ENCODE results near the gene ATF2. TPM values are rescaled to one million over a fixed set of nuclear protein-coding genes. Genes with fewer than 3 reads are reported as not detected.

ATF2 gene
- total RNA-seq = 10 to 100 TPM; 58.4 to 62.4 TPM

DNA sequence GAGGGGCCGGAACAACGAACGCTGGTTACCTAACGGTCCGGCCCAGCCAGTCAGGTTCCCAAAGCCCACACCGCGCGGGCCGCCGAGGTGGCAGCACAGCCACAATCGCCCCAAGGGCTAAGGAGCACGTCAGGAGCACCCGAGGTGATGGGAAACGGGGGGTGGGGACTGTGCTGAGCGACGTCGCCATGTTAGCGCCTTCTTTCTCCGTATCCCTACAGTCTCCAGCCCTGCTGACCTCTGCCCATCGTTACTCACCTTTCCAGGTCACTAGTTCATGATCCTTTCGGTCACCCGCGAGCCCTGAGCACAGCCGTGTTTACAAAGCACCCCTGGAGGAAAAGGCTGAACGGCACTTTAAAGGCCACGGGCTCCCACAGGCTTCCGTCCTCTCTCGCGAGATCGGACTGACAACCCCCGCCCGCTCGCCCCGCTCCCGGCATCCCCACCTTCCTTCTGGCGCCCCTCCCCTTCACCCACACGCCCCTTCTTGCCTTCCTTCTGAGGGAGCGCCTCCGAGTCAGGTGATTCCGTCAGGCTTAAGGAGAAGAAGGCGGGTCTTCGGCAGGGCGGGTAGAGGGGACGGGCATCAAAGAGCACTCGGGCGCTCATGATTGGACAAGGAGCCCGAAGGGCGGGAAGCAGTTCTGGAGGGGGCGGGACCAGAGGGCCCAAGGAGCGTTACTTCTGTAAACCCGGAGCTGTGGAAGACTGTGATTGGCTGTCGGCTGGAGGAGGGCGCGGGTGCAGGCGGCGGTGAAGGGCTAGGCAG is at the start of gene ATF2:
ATF2 (minus strand) TSS at position 412 of the 772 bp plus-strand sequence. CDS start 31,760 bp downstream, outside the sequence.
- Mint-ChIP-seq H3K4me1 (peaks cover 48% of the 10 kb centered on the region), H3K36me3 (peaks cover 16% of the 10 kb centered on the region), H3K4me3 (peak within 1 kb of the TSS; percentile 93), H3K9me3 (ENCODE audit: low read depth) (no peaks in the 10 kb centered on the region), H3K27ac (peak within 1 kb of the TSS; percentile 95), H3K27me3 (no peaks in the 10 kb centered on the region)
- CTCF ChIA-PET = interaction anchor here (0.6 to 1.3 kb wide), 7 partner anchors 10 to 471 kb away, joined by 3 to 5 read pairs (median 3); no protein-coding TSS in a partner anchor
- peak; percentile 99 for DNase-seq
- ATAC-seq = peak; percentile 93

DNA sequence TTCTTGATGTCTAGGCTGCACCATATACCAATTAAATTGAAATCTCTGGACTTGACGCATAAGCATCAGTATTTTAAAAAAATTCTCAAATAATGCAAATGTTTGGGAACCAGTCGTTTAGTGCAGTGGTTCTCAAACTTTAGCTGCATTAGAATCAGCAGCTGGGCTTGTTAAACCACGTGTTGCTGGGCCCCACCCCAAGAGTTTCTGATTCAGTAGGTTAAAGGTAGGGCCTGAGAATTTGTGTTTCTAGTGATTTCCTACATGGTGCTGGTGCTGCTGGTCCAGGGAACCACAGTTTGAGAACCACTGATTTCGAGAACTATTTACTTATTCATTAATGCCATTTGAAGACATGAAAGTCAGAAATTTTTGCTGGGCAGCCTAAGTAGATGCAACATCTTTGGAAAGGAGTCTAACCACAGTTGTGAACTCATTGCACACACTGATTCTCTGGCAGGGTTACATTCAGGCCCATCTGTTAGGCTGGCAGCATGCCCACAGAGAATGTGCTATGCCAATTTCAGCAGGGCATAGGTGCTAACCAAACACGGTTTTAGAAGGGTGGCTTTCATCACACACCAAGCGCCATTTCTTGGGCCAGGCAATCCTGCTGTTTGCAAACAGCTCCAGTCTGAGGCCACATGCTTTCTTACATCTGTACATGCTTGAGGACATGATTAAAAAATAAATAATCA is 39.9 kb upstream of the ATF2 start:
- Mint-ChIP-seq H3K4me3 (no peak overlapping the region), H3K4me1 (peaks cover 2% of the 10 kb centered on the region), H3K27me3 (peaks cover 11% of the 10 kb centered on the region), H3K36me3 (no peaks in the 10 kb centered on the region), H3K27ac (no peak overlapping the region), H3K9me3 (ENCODE audit: low read depth) (no peaks in the 10 kb centered on the region)
- CTCF ChIA-PET = interaction anchor here (1.2 to 1.7 kb wide), 2 partner anchors 74 to 75 kb away, joined by 3 to 4 read pairs; no protein-coding TSS in a partner anchor
- ATAC-seq = no peak
- DNase-seq = no peak

DNA sequence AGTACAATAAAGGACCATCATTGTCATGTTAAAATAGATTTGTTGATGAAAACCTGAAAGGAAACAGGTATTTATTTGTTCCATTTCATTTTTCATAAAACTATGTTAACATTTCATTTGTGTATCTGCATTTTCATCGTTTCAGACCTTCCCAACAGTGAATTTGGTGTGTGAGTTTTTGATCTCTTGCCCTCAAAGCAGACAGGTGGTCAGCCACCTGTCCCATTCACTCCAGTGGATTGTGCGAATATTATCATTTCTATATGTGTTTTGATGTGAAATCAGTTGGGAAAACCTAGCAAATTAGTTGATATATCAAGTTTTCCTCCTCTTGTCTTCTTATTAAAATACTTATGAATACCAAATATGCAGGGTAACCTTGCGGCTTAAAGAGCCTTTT is 38.9 kb upstream of the ATF2 start:
- CTCF ChIA-PET = interaction anchor here (0.9 to 1.7 kb wide), 3 partner anchors 20 to 75 kb away, joined by 3 to 4 read pairs (median 3); no protein-coding TSS in a partner anchor
- H3K4me1 Mint-ChIP-seq = peaks cover 2% of the 10 kb centered on the region
- peaks cover 16% of the 10 kb centered on the region for H3K27me3 Mint-ChIP-seq
- no peak overlapping the region for H3K4me3 Mint-ChIP-seq
- H3K27ac Mint-ChIP-seq = no peak overlapping the region
- no peaks in the 10 kb centered on the region for H3K36me3 Mint-ChIP-seq
- ATAC-seq (no peak), DNase-seq (no peak)
- H3K9me3 Mint-ChIP-seq (ENCODE audit: low read depth) = no peaks in the 10 kb centered on the region

DNA sequence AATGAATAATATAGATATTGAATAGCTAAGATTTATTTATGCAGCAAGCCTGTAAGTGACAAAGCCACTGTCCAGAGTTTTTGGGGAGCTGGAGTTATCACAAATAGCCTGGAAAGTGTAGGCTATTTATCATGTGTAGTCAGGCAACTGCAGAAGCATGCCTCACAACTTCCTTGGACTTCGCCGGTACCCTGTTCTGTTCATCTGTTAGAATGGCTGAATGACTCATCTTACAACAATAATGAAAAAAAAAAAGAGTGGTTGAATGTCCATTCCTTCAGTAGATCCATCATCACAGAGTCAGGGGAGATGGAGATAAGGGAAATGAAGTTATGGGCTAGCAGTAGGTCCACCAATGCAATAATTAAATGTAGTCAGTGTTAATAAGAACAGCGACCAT is 37.5 kb upstream of the ATF2 start:
- CTCF ChIA-PET = interaction anchor here (1.3 to 3.0 kb wide), 3 partner anchors 18 to 78 kb away, joined by 3 to 47 read pairs (median 18); no protein-coding TSS in a partner anchor

GRCh38 chr2:175203621-175204496 is 35.9 kb upstream of the ATF2 start:
- Mint-ChIP-seq H3K4me3 (no peak overlapping the region), H3K36me3 (peaks cover 3% of the 10 kb centered on the region), H3K27me3 (peaks cover 16% of the 10 kb centered on the region), H3K4me1 (peaks cover 2% of the 10 kb centered on the region), H3K27ac (no peak overlapping the region), H3K9me3 (ENCODE audit: low read depth) (no peaks in the 10 kb centered on the region)
- CTCF ChIA-PET = interaction anchor here (0.7 to 3.0 kb wide), 18 partner anchors 8 to 505 kb away, joined by 3 to 47 read pairs (median 4); no protein-coding TSS in a partner anchor
- ATAC-seq (peak; percentile 89), DNase-seq (peak; percentile 71)

More for the DNA sequence above, 37.5 kb upstream of the ATF2 start:
- DNase-seq = no peak
- Mint-ChIP-seq H3K27ac (no peak overlapping the region), H3K4me1 (peaks cover 2% of the 10 kb centered on the region), H3K9me3 (ENCODE audit: low read depth) (no peaks in the 10 kb centered on the region), H3K4me3 (no peak overlapping the region), H3K36me3 (no peaks in the 10 kb centered on the region), H3K27me3 (peaks cover 13% of the 10 kb centered on the region)
- ATAC-seq = no peak

DNA sequence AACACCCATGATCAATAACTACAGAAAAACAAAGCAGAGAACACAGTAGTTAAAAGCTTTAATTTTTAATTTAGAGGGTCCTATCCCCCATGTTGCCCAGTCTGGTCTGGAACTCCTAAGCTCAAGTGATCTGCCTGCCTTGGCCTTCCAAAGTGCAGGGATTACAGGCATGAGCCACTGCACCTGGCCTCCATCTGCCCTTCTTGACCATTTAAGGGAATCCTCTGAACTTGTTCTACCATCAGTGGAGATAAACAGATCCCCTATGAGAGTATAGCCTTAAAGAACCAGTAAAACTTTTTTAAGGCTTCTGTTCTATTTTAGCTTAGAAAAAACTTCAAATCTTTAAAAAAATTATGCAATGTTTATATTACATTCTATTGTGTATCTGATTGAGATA is 27.0 kb upstream of the ATF2 start:
- Mint-ChIP-seq H3K27ac (no peak overlapping the region), H3K36me3 (peaks cover 3% of the 10 kb centered on the region), H3K27me3 (peaks cover 42% of the 10 kb centered on the region), H3K9me3 (ENCODE audit: low read depth) (no peaks in the 10 kb centered on the region), H3K4me3 (no peak overlapping the region), H3K4me1 (peaks cover 3% of the 10 kb centered on the region)
- CTCF ChIA-PET = no interaction called here
- DNase-seq = no peak
- ATAC-seq = no peak

DNA sequence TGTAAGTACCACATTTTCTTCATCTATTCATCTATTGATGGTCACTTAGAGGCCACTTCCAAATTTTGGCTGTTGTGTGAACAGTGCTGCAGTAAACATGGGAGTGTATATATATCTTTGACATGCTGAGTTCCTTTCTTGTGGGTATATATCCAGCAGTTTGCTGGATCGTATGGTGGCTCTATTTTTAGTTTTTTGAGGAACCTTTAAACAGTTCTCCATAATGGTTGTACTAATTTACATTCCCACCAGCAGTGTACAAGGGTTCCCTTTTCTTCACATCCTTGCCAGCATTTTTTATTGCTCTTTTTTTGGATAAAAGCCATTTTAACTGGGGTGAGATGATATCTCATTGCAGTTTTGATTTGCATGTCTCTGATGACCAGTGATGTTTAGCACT is 20.8 kb upstream of the ATF2 start:
- H3K4me1 Mint-ChIP-seq = peaks cover 3% of the 10 kb centered on the region
- H3K27me3 Mint-ChIP-seq = peaks cover 25% of the 10 kb centered on the region
- no peak for DNase-seq
- no peak overlapping the region for H3K4me3 Mint-ChIP-seq
- no peak overlapping the region for H3K27ac Mint-ChIP-seq
- no peaks in the 10 kb centered on the region for H3K9me3 Mint-ChIP-seq (ENCODE audit: low read depth)
- H3K36me3 Mint-ChIP-seq = no peaks in the 10 kb centered on the region
- ATAC-seq = no peak
- CTCF ChIA-PET = no interaction called here

DNA sequence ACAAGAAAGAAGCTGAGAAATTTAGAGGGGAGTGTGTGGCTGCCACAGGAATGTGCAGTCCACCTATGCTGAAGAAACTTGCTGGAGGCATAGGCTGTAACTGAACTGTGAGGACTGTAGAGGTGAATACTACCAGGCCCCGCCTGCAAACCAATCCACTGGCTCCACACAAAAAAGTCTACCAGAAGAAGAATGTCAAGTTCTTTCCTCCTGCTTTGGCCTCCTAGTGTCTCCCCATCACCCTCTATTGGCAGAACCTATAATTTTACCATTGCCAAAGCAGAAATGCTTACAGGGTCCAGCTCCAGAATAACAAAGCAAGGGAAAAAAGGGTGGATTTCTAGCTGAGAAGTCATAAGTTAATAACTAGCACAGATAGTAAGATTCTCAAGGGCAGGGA is 19.4 kb upstream of the ATF2 start:
- H3K4me3 Mint-ChIP-seq = no peak overlapping the region
- peak; percentile 64 for ATAC-seq
- no peaks in the 10 kb centered on the region for H3K36me3 Mint-ChIP-seq
- DNase-seq = no peak
- H3K27me3 Mint-ChIP-seq = peaks cover 23% of the 10 kb centered on the region
- CTCF ChIA-PET = interaction anchor here (0.9 to 1.3 kb wide), 3 partner anchors 16 to 38 kb away, joined by 3 to 5 read pairs (median 3); no protein-coding TSS in a partner anchor
- H3K27ac Mint-ChIP-seq = no peak overlapping the region
- no peaks in the 10 kb centered on the region for H3K9me3 Mint-ChIP-seq (ENCODE audit: low read depth)
- peaks cover 2% of the 10 kb centered on the region for H3K4me1 Mint-ChIP-seq

- H3K4me1 Mint-ChIP-seq = peaks cover 22% of the 10 kb centered on the region
- H3K9me3 Mint-ChIP-seq (ENCODE audit: low read depth) = peaks cover 2% of the 10 kb centered on the region
- ATAC-seq (no peak), DNase-seq (no peak)
- H3K27me3 Mint-ChIP-seq = no peaks in the 10 kb centered on the region
- H3K27ac Mint-ChIP-seq = no peak overlapping the region
- CTCF ChIA-PET = no interaction called here
- no peak overlapping the region for H3K4me3 Mint-ChIP-seq
- H3K36me3 Mint-ChIP-seq = peaks cover 17% of the 10 kb centered on the region
Measured at GRCh38 chr2:175183674-175184073, 15.7 kb upstream of the ATF2 start.

GRCh38 chr2:175181877-175182308 is 13.9 kb upstream of the ATF2 start:
- Mint-ChIP-seq H3K27ac (peak overlapping the region; percentile 95), H3K4me3 (peak overlapping the region; percentile 97), H3K36me3 (peaks cover 30% of the 10 kb centered on the region), H3K4me1 (peaks cover 35% of the 10 kb centered on the region), H3K27me3 (no peaks in the 10 kb centered on the region), H3K9me3 (ENCODE audit: low read depth) (peaks cover 2% of the 10 kb centered on the region)
- DNase-seq = no peak
- ATAC-seq = no peak
- CTCF ChIA-PET = interaction anchor here (0.8 kb wide), 1 partner anchor 13 kb away, joined by 4 read pairs; no protein-coding TSS in a partner anchor

GRCh38 chr2:175181104-175181876 is 13.3 kb upstream of the ATF2 start, which contains the start of gene ATP5MC3:
Gene ATP5MC3 (minus strand): TSS chr2:175181710. CDS start chr2:175181393, 317 bp downstream.
- peak within 1 kb of the TSS; percentile 95 for H3K27ac Mint-ChIP-seq
- ATAC-seq (peak; percentile 93), DNase-seq (peak; percentile 96)
- H3K27me3 Mint-ChIP-seq = no peaks in the 10 kb centered on the region
- H3K4me1 Mint-ChIP-seq = peaks cover 40% of the 10 kb centered on the region
- H3K4me3 Mint-ChIP-seq = peak within 1 kb of the TSS; percentile 97
- peaks cover 2% of the 10 kb centered on the region for H3K9me3 Mint-ChIP-seq (ENCODE audit: low read depth)
- CTCF ChIA-PET = interaction anchor here (1.1 kb wide), 1 partner anchor 13 kb away, joined by 3 read pairs; no protein-coding TSS in a partner anchor
- H3K36me3 Mint-ChIP-seq = peaks cover 35% of the 10 kb centered on the region

GRCh38 chr2:175180701-175181103 is 12.7 kb upstream of the ATF2 start:
- no peaks in the 10 kb centered on the region for H3K27me3 Mint-ChIP-seq
- peak overlapping the region; percentile 95 for H3K27ac Mint-ChIP-seq
- peaks cover 2% of the 10 kb centered on the region for H3K9me3 Mint-ChIP-seq (ENCODE audit: low read depth)
- ATAC-seq = peak; percentile 72
- peaks cover 42% of the 10 kb centered on the region for H3K4me1 Mint-ChIP-seq
- peaks cover 37% of the 10 kb centered on the region for H3K36me3 Mint-ChIP-seq
- DNase-seq = peak; percentile 76
- CTCF ChIA-PET = interaction anchor here (0.7 to 1.1 kb wide), 2 partner anchors 12 to 23 kb away, joined by 3 read pairs; no protein-coding TSS in a partner anchor
- H3K4me3 Mint-ChIP-seq = peak overlapping the region; percentile 97

Measured in activated CD8-positive, alpha-beta memory T cell treated with anti-CD3 and anti-CD28 coated beads, Interleukin-2, amount 10 ng/mL, durations not matched to agents 7 days and 5 days (primary cell).